H1 (cell line): ENCODE results near the gene PDZRN4. TPM values are rescaled to one million over a fixed set of nuclear protein-coding genes. Genes with fewer than 3 reads are reported as not detected.

Experiments used
- CTCF ChIA-PET: fragments of 300-600 bp; sonication (Branson Sonifier 250); formaldehyde crosslinking; loops from one replicate; lab custom pipeline; 2021; ENCODE audit not compliant: partially characterized antibody; lab: Charles Lee
- POLR2A ChIA-PET: fragments of 300-600 bp; sonication (Branson Sonifier 250); formaldehyde crosslinking; loops from one replicate; lab custom pipeline; 2021; ENCODE audit warnings: inconsistent platforms; ENCODE audit not compliant: partially characterized antibody; lab: Charles Lee
- DNase-seq, 2 experiments: peaks; one replicate each; pipeline versions ENCODE4 v3.0.0 to v3.0.0-alpha.2; 2010 to 2022; ENCODE audit warnings: low spot score in 2 of 2, low read depth in 1 of 2, mixed read lengths in 1 of 2
- FAIRE-seq: peaks from 2 replicates; lab custom pipeline; 2011; peaks lifted over from hg19 to GRCh38; lab: Jason Lieb, UNC
- H2AFZ ChIP-seq: 2 replicates; pipeline ENCODE4 v1.8.1; 2012; ENCODE audit warnings: low read length, inconsistent platforms
- H2AK5ac ChIP-seq: 2 replicates; pipeline ENCODE4 v1.6.1; 2013; ENCODE audit warnings: low read depth, low read length
- H2BK120ac ChIP-seq: replicated peaks from 2 replicates; pipeline ENCODE3; 2013; ENCODE audit warnings: low read depth, low read length, inconsistent platforms
- H2BK12ac ChIP-seq: 2 replicates; pipeline ENCODE4 v1.6.1; 2013; ENCODE audit warnings: low read depth, low read length
- H2BK15ac ChIP-seq: 2 replicates; pipeline ENCODE4 v1.6.1; 2013; ENCODE audit warnings: low read length
- H2BK20ac ChIP-seq: 2 replicates; pipeline ENCODE4 v1.6.1; 2013; ENCODE audit warnings: low read length
- H2BK5ac ChIP-seq: 2 replicates; pipeline ENCODE4 v1.6.1; 2013; ENCODE audit warnings: low read depth, low read length
- H3K14ac ChIP-seq: 2 replicates; pipeline ENCODE4 v1.6.1; 2013; ENCODE audit warnings: inconsistent platforms; ENCODE audit not compliant: insufficient read length
- H3K18ac ChIP-seq: 2 replicates; pipeline ENCODE4 v1.6.1; 2013; ENCODE audit warnings: low read length; ENCODE audit errors: extremely low read depth
- H3K23ac ChIP-seq: 2 replicates; pipeline ENCODE4 v1.6.1; 2013; ENCODE audit warnings: inconsistent platforms; ENCODE audit not compliant: insufficient read length
- H3K23me2 ChIP-seq: 2 replicates; pipeline ENCODE4 v1.6.1; 2013; ENCODE audit warnings: low read depth, low read length
- H3K27ac ChIP-seq: 2 replicates; pipeline ENCODE4 v1.6.1; 2011; ENCODE audit warnings: low read depth, low read length, inconsistent platforms
- H3K27me3 ChIP-seq, 4 experiments: replicated peaks in 1 of 4; 1 replicate in 1 of 4; 2 replicates in 3 of 4; pipeline versions ENCODE4 v1.6.1 to v1.8.1; 2011 to 2013; ENCODE audit warnings: low read length in 3 of 4, mild to moderate bottlenecking in 3 of 4, inconsistent platforms in 2 of 4, mixed read lengths in 2 of 4, moderate library complexity in 1 of 4; ENCODE audit not compliant: control insufficient read depth in 3 of 4, insufficient read depth in 3 of 4; ENCODE audit errors: extremely low read depth in 1 of 4
- H3K36me3 ChIP-seq, 4 experiments: 2 replicates each; pipeline versions ENCODE4 v1.6.1 to v1.8.1; 2011 to 2013; ENCODE audit warnings: mild to moderate bottlenecking in 4 of 4, low read length in 3 of 4, moderate library complexity in 2 of 4, control low read depth in 1 of 4, inconsistent platforms in 1 of 4; ENCODE audit not compliant: insufficient read depth in 4 of 4, control insufficient read depth in 2 of 4
- H3K4ac ChIP-seq: replicated peaks from 2 replicates; pipeline ENCODE3; 2013; ENCODE audit warnings: low read length, low read depth, mixed read lengths, inconsistent platforms; ENCODE audit not compliant: insufficient read length
- H3K4me1 ChIP-seq, 4 experiments: replicated peaks in 1 of 4; 1 replicate in 1 of 4; 2 replicates in 3 of 4; pipeline versions ENCODE4 v1.6.1 to v1.8.1; 2011 to 2013; ENCODE audit warnings: low read length in 3 of 4, inconsistent platforms in 2 of 4, mixed read lengths in 1 of 4; ENCODE audit not compliant: insufficient read depth in 4 of 4, control insufficient read depth in 3 of 4
- H3K4me2 ChIP-seq, 2 experiments: 2 replicates each; pipeline versions ENCODE4 v1.6.1 to v1.8.1; 2011 to 2013; ENCODE audit warnings: low read depth in 2 of 2, low read length in 2 of 2, control low read depth in 1 of 2, inconsistent platforms in 1 of 2, mild to moderate bottlenecking in 1 of 2; ENCODE audit not compliant: insufficient read depth in 1 of 2
- H3K4me3 ChIP-seq, 4 experiments: fragments of 200-600, 300-600 bp in 1 of 4; sonication (generic), shearing (Covaris generic), sonication (Bioruptor Twin) in 1 of 4; 2 replicates each; pipeline versions ENCODE4 v1.5.1 to v1.8.1; 2011 to 2016; ENCODE audit warnings: low read length in 4 of 4, low read depth in 3 of 4, control low read depth in 2 of 4, inconsistent platforms in 2 of 4, mild to moderate bottlenecking in 2 of 4, mixed read lengths in 1 of 4, moderate library complexity in 1 of 4; ENCODE audit not compliant: insufficient read depth in 2 of 4; ENCODE audit errors: extremely low read depth in 1 of 4
- H3K56ac ChIP-seq: replicated peaks from 2 replicates; pipeline ENCODE3; 2013; ENCODE audit warnings: low read depth, mild to moderate bottlenecking, mixed read lengths, low read length, inconsistent platforms; ENCODE audit not compliant: insufficient read length
- H3K79me1 ChIP-seq: 2 replicates; pipeline ENCODE4 v1.6.1; 2013; ENCODE audit warnings: low read depth, low read length, control low read depth
- H3K79me2 ChIP-seq, 2 experiments: 2 replicates each; pipeline versions ENCODE4 v1.6.1 to v1.8.1; 2012 to 2013; ENCODE audit warnings: low read length in 2 of 2, mild to moderate bottlenecking in 2 of 2, inconsistent platforms in 1 of 2; ENCODE audit not compliant: insufficient read depth in 2 of 2, control insufficient read depth in 1 of 2
- H3K9ac ChIP-seq, 4 experiments: replicated peaks in 1 of 4; 1 replicate in 1 of 4; 2 replicates in 3 of 4; pipeline versions ENCODE4 v1.6.1 to v1.8.1; 2011 to 2013; ENCODE audit warnings: low read depth in 3 of 4, low read length in 3 of 4, control low read depth in 2 of 4, mild to moderate bottlenecking in 2 of 4, moderate library complexity in 2 of 4, inconsistent platforms in 1 of 4; ENCODE audit errors: extremely low read depth in 1 of 4
- H3K9me3 ChIP-seq, 2 experiments: 2 replicates each; pipeline versions ENCODE4 v1.6.1 to v1.8.1; 2012 to 2013; ENCODE audit warnings: mild to moderate bottlenecking in 2 of 2, moderate library complexity in 2 of 2, control low read depth in 1 of 2, inconsistent platforms in 1 of 2, low read depth in 1 of 2, low read length in 1 of 2, mixed read lengths in 1 of 2; ENCODE audit not compliant: insufficient read depth in 2 of 2
- H4K20me1 ChIP-seq, 2 experiments: replicated peaks in 1 of 2; 2 replicates each; pipeline versions ENCODE3 to v1.8.1; 2011 to 2013; ENCODE audit warnings: inconsistent platforms in 2 of 2, low read length in 2 of 2, mild to moderate bottlenecking in 1 of 2; ENCODE audit not compliant: insufficient read depth in 2 of 2, control insufficient read depth in 1 of 2
- H4K5ac ChIP-seq: 2 replicates; pipeline ENCODE4 v1.6.1; 2013; ENCODE audit warnings: low read length, low read depth, mixed read lengths, inconsistent platforms; ENCODE audit not compliant: insufficient read length
- H4K8ac ChIP-seq: 2 replicates; pipeline ENCODE4 v1.8.0; 2013; ENCODE audit warnings: mild to moderate bottlenecking, moderate library complexity, low read length, inconsistent platforms; ENCODE audit not compliant: insufficient read depth; ENCODE audit errors: extremely low read depth
- H4K91ac ChIP-seq: replicated peaks from 2 replicates; pipeline ENCODE3; 2013; ENCODE audit warnings: low read length, mixed read lengths, inconsistent platforms; ENCODE audit not compliant: insufficient read length
- ASH2L ChIP-seq: fragments of 200-600, 300-600 bp; sonication (generic); IDR thresholded peaks from one replicate; pipeline ENCODE4 v1.7.1; 2017; ENCODE audit warnings: low read length
- BACH1 ChIP-seq: IDR thresholded peaks from 2 replicates; pipeline ENCODE4 v1.6.1; 2012; ENCODE audit warnings: low read length, improper control_type of control experiment
- BCL11A ChIP-seq, 2 experiments: IDR thresholded peaks; one replicate each; pipeline ENCODE4 v1.6.1; 2011; ENCODE audit warnings: low read depth in 2 of 2, low read length in 2 of 2, mild to moderate bottlenecking in 2 of 2
- EZH2 ChIP-seq: fragments of 200-600 bp; sonication (generic); IDR thresholded peaks from 2 replicates; pipeline ENCODE4 v1.7.1; 2012; ENCODE audit warnings: low read depth, mild to moderate bottlenecking, moderate library complexity, low read length, inconsistent platforms; ENCODE audit not compliant: severe bottlenecking
- JUND ChIP-seq: IDR thresholded peaks from 2 replicates; pipeline ENCODE4 v1.6.1; 2011; ENCODE audit warnings: mild to moderate bottlenecking, improper control_type of control experiment, low read length
- MAFK ChIP-seq: IDR thresholded peaks from 2 replicates; pipeline ENCODE4 v1.6.1; 2012; ENCODE audit warnings: low read depth, mild to moderate bottlenecking, improper control_type of control experiment, low read length
- NANOG ChIP-seq: IDR thresholded peaks from 2 replicates; pipeline ENCODE4 v1.6.1; 2011; ENCODE audit warnings: low read length, low read depth, mild to moderate bottlenecking, inconsistent platforms; ENCODE audit not compliant: insufficient read depth, poor library complexity, severe bottlenecking
- NRF1 ChIP-seq: IDR thresholded peaks from 2 replicates; pipeline ENCODE4 v1.6.1; 2011; ENCODE audit warnings: mild to moderate bottlenecking, low read depth, low read length, improper control_type of control experiment
- RXRA ChIP-seq: IDR thresholded peaks from 2 replicates; pipeline ENCODE4 v1.6.1; 2011; ENCODE audit warnings: low read depth, mild to moderate bottlenecking, low read length, moderate library complexity; ENCODE audit not compliant: insufficient read depth
- TAF1 ChIP-seq: IDR thresholded peaks from 2 replicates; pipeline ENCODE4 v1.6.1; 2011; ENCODE audit warnings: mild to moderate bottlenecking, low read depth, low read length
- USF2 ChIP-seq: IDR thresholded peaks from 2 replicates; pipeline ENCODE4 v1.6.1; 2011; ENCODE audit warnings: low read length, improper control_type of control experiment
- WGBS, 2 experiments: shearing (Covaris generic) in 1 of 2; methylation state at CpG; one replicate each; pipeline versions ENCODE4 v1.1.6 to v1.1.7; 2013 to 2015; ENCODE audit warnings: low lambda C conversion rate in 2 of 2, mixed read lengths in 2 of 2, inconsistent platforms in 1 of 2, low coverage in 1 of 2, missing lambda C conversion rate in 1 of 2; ENCODE audit not compliant: insufficient replicate concordance in 2 of 2, insufficient coverage in 1 of 2, insufficient read length in 1 of 2; ENCODE audit errors: extremely low coverage in 1 of 2, missing lambda C conversion rate in 1 of 2; 5-methylcytosine and 5-hydroxymethylcytosine counted together
- polyA plus RNA-seq, 7 experiments: library from polyadenylated mRNA; depleted of rRNA in 3 of 7; stranded (reverse) in 5 of 7; unstranded in 2 of 7; fragments of >200 nt in 5 of 7; fragments of 200-250 nt in 2 of 7; gene quantifications; 1 replicate in 5 of 7; 2 replicates in 1 of 7; 4 replicates in 1 of 7; pipeline versions ENCODE4 v1.2.1 to v1.2.3, GENCODE V29; 2011 to 2013; ENCODE audit warnings: missing spikeins in 2 of 7, mixed read lengths in 2 of 7
- total RNA-seq: library from RNA; stranded (reverse); fragmentation: NEBNext Ultra II Directional; extraction: Animal tissue kit (Norgen Biotek cat#: 25700); gene quantifications from 2 replicates; pipeline ENCODE4 v1.2.1, GENCODE V29; 2021
- TF ChIP-seq, protein P1 (sequence below): IDR thresholded peaks from 2 replicates; pipeline ENCODE4 v1.6.1; 2012; ENCODE audit warnings: low read length, inconsistent platforms

PDZRN4 gene
- total and polyA plus RNA-seq, 2 of the 8 experiments (the other 6 are each of a cell fraction or from before 2014, with no cell fraction given): not detected

DNA sequence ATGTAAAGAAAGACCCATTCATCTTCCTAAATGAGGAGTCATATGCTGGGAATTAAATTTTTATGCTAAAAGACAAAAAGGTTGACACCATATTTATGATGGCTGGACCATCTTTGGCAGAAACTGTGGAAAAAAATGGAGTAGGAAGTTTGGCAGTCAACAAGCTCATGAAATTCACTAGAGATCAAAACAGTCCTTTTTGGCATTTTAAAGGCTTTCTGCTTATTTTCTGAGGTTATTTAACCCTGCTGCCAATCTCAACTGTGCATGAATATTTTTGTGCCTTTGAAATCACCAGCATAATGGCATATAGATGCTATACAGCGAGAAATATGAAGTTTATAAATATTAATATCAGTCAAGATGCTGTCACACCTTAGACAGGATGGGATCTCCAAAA is 399.5 kb downstream of the PDZRN4 start:
- Histone ChIP-seq H3K79me2 (no peaks in the 10 kb centered on the region), H4K91ac (no peak overlapping the region), H3K9ac (no peak overlapping the region), H3K27me3 (peaks cover 0 to 1% (median 0%) of the 10 kb centered on the region in 4 experiments; a peak in 1 of 7 replicates), H2BK15ac (no peak overlapping the region), H3K27ac (no peak overlapping the region), H4K20me1 (no peaks in the 10 kb centered on the region), H3K4ac (no peak overlapping the region), H4K8ac (no peak overlapping the region), H3K14ac (no peak overlapping the region), H3K9me3 (no peaks in the 10 kb centered on the region), H2BK5ac (no peak overlapping the region), H2BK12ac (no peak overlapping the region), H4K5ac (no peak overlapping the region), H2BK120ac (no peak overlapping the region), H3K4me3 (no peak overlapping the region), H3K23ac (no peak overlapping the region), H3K23me2 (no peaks in the 10 kb centered on the region; the same call in 1 of the 2 replicates), H3K56ac (no peak overlapping the region), H3K79me1 (no peaks in the 10 kb centered on the region), H3K4me2 (no peak overlapping the region), H2BK20ac (no peak overlapping the region), H2AFZ (no peak overlapping the region), H3K4me1 (peaks cover 0 to 3% (median 0%) of the 10 kb centered on the region in 4 experiments; a peak in 1 of 7 replicates), H2AK5ac (no peak overlapping the region), H3K36me3 (no peaks in the 10 kb centered on the region), H3K18ac (no peak overlapping the region)
- 89% methylated on average over 1 of the region's 1 CpG; no CpG with 5 or more reads in 1 of the 2 experiments for WGBS, 2 experiments
- ChIA-PET CTCF (no interaction called here), POLR2A (no interaction called here)
- DNase-seq (no peak), FAIRE-seq (no peak)
- TF ChIP-seq USF2: no peak
- no peak for TF ChIP-seq ASH2L
- no peak for TF ChIP-seq TAF1
- no peak for TF ChIP-seq BACH1
- TF ChIP-seq BCL11A (IDR thresholded peaks at IDR 0.05; ENCODE audit: low read depth in 2 of 2, low read length in 2 of 2): no peak
- TF ChIP-seq NRF1: no peak
- no peak for TF ChIP-seq MAFK
- TF ChIP-seq RXRA: no peak
- TF ChIP-seq EZH2: no peak
- TF ChIP-seq JUND: no peak
- TF ChIP-seq, protein P1, sequence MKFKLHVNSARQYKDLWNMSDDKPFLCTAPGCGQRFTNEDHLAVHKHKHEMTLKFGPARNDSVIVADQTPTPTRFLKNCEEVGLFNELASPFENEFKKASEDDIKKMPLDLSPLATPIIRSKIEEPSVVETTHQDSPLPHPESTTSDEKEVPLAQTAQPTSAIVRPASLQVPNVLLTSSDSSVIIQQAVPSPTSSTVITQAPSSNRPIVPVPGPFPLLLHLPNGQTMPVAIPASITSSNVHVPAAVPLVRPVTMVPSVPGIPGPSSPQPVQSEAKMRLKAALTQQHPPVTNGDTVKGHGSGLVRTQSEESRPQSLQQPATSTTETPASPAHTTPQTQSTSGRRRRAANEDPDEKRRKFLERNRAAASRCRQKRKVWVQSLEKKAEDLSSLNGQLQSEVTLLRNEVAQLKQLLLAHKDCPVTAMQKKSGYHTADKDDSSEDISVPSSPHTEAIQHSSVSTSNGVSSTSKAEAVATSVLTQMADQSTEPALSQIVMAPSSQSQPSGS: no peak
- TF ChIP-seq NANOG: no peak
